Measurements from ENCODE around the gene TNS3. TPM values are rescaled to one million over a fixed set of nuclear protein-coding genes. Genes with fewer than 3 reads are reported as not detected.

TNS3 gene
- total and polyA plus RNA-seq, 9 of the 15 experiments (the other 6 are each of a cell fraction or from before 2014, with no cell fraction given), result 0.20 TPM; not detected in 8

- Histone ChIP-seq H3K79me2 (ENCODE audit: control insufficient read depth, insufficient read depth, low read length) (no peaks in the 10 kb centered on the region), H2AFZ (ENCODE audit: low read depth, low read length) (no peak overlapping the region), H3K4me2 (ENCODE audit: insufficient read depth, low read length) (no peak overlapping the region), H3K36me3 (ENCODE audit: control insufficient read depth, insufficient read depth, low read length) (no peaks in the 10 kb centered on the region), H3K4me3 (no peak overlapping the region), H3K4me1 (replicated peaks in 1 of 2; ENCODE audit: control insufficient read depth in 2 of 2, insufficient read depth in 2 of 2, low read length in 2 of 2) (no peaks in the 10 kb centered on the region), H3K9me3 (replicated peaks; ENCODE audit: control insufficient read depth, insufficient read depth, low read depth, low read length) (no peaks in the 10 kb centered on the region), H3K9ac (ENCODE audit: insufficient read depth in 1 of 2, low read depth in 2 of 2, low read length in 2 of 2) (no peak overlapping the region), H3K9me1 (ENCODE audit: control insufficient read depth, insufficient read depth, low read length) (peaks cover 5% of the 10 kb centered on the region), H4K20me1 (replicated peaks; ENCODE audit: control insufficient read depth, insufficient read depth, low read length) (0 out of 2 replicates have a peak, but pooled peaks cover 6% of the 10 kb centered on the region), H3K27me3 (ENCODE audit: control insufficient read depth in 2 of 2, insufficient read depth in 2 of 2, low read length in 2 of 2) (peaks cover 12 to 30% of the 10 kb centered on the region in 2 experiments; a peak in 4 of 5 replicates), H3K27ac (ENCODE audit: extremely low read depth, low read depth, low read length) (no peak overlapping the region)
- in situ Hi-C loops (cut with MboI), result no loop called here
- TF ChIP-seq SMARCA5 (IDR thresholded peaks at IDR 0.05) (no peak), STAT6 (CRISPR knock-in tag; IDR thresholded peaks at IDR 0.05) (no peak), TOE1 (IDR thresholded peaks at IDR 0.05; ENCODE audit: borderline replicate concordance) (no peak), TOE1 (CRISPR knock-in tag; IDR thresholded peaks at IDR 0.05; ENCODE audit: borderline replicate concordance, low read depth) (no peak), RB1 (IDR thresholded peaks at IDR 0.05; ENCODE audit: low read depth) (no peak), IFI16 (CRISPR knock-in tag; IDR thresholded peaks at IDR 0.05) (no peak)
- no peak for DNase-seq (ENCODE audit: extremely low read depth in 1 of 4, low spot score in 3 of 4)
- intact Hi-C loops (cut with micrococcal nuclease), result no loop called here
- BruUV-seq (replicated peaks), result no TSS peak
- ChIA-PET POLR2A (no interaction called here), CTCF (ENCODE audit: low intra/inter-chr PET ratio) (no interaction called here)
- WGBS (ENCODE audit: insufficient coverage, low coverage, missing lambda C conversion rate), result 0% methylated on average over 10 of the region's 11 CpGs
- ATAC-seq, result no peak
- FAIRE-seq, result no peak
These were observed 121.5 kb downstream of the TNS3 start for GRCh38 chr7:47460251-47460989.
